ENCODE measurements around the gene CIDEA.

The CIDEA gene

GRCh38 chr18:12252061-12252460 is 2.1 kb upstream of the CIDEA start:
- H3K9ac ChIP-seq (ENCODE audit: low read length): no peak overlapping the region
- H2AFZ ChIP-seq (ENCODE audit: low read depth, low read length): no peak overlapping the region
- no peak overlapping the region for H3K4me3 ChIP-seq (ENCODE audit: low read length)
- no peak overlapping the region for H3K27ac ChIP-seq (ENCODE audit: low read length)
- no peak overlapping the region for H3K4me2 ChIP-seq (ENCODE audit: low read length)
- peaks cover 10% of the 10 kb centered on the region; the same call in 1 of the 2 replicates for H3K27me3 ChIP-seq (ENCODE audit: low read depth, low read length)
- no peaks in the 10 kb centered on the region for H3K79me2 ChIP-seq (ENCODE audit: low read length)
- H3K4me1 ChIP-seq (ENCODE audit: low read length): no peaks in the 10 kb centered on the region
- no peaks in the 10 kb centered on the region for H4K20me1 ChIP-seq (ENCODE audit: insufficient read depth, low read length)
- H3K36me3 ChIP-seq (replicated peaks; ENCODE audit: low read depth, low read length): no peaks in the 10 kb centered on the region
- H3K9me3 ChIP-seq (ENCODE audit: insufficient read depth, low read length): no peaks in the 10 kb centered on the region
- TF ChIP-seq CTCF (IDR thresholded peaks at IDR 0.05; ENCODE audit: low read depth, low read length) (no peak), EZH2phosphoT487 (IDR thresholded peaks at IDR 0.05; ENCODE audit: low read depth) (no peak)

- TF ChIP-seq EZH2phosphoT487 (IDR thresholded peaks at IDR 0.05; ENCODE audit: low read depth) (no peak), CTCF (IDR thresholded peaks at IDR 0.05; ENCODE audit: low read depth, low read length) (no peak)
- no peaks in the 10 kb centered on the region for H3K36me3 ChIP-seq (replicated peaks; ENCODE audit: low read depth, low read length)
- H3K27ac ChIP-seq (ENCODE audit: low read length): no peak overlapping the region
- H4K20me1 ChIP-seq (ENCODE audit: insufficient read depth, low read length): no peaks in the 10 kb centered on the region
- H3K4me3 ChIP-seq (ENCODE audit: low read length): no peak overlapping the region
- H3K27me3 ChIP-seq (ENCODE audit: low read depth, low read length): peaks cover 10% of the 10 kb centered on the region; the same call in 1 of the 2 replicates
- H3K9me3 ChIP-seq (ENCODE audit: insufficient read depth, low read length): no peaks in the 10 kb centered on the region
- no peak overlapping the region for H3K9ac ChIP-seq (ENCODE audit: low read length)
- no peaks in the 10 kb centered on the region for H3K4me1 ChIP-seq (ENCODE audit: low read length)
- no peak overlapping the region for H2AFZ ChIP-seq (ENCODE audit: low read depth, low read length)
- no peak overlapping the region for H3K4me2 ChIP-seq (ENCODE audit: low read length)
- H3K79me2 ChIP-seq (ENCODE audit: low read length): no peaks in the 10 kb centered on the region
These were observed 1.1 kb upstream of the CIDEA start for GRCh38 chr18:12253027-12253426.

DNA sequence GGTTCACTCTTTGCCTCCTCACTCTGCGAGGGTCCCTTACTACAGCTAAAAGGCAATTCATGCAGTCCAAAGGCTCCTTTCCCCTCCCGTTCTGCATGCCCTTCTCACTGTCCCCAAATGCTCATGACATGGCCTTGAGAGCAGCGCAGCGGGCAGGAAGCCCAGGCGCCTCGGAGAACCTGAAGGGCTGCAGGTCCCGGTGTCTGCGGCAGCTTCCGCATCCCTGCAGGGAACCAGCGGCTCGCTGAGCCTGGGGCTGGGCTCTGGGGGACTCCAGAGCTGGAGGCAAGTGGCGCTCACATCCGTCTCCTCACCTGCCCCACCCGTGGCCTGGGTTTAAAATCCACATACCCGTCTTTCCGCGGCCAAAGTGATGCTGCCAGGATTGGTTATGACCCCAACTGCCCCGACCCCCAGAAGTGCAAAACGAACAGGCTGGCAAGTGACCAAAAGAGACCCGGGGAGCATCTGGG is 462 bp upstream of the CIDEA start:
- H2AFZ ChIP-seq (ENCODE audit: low read depth, low read length): no peak overlapping the region
- no peak overlapping the region for H3K27ac ChIP-seq (ENCODE audit: low read length)
- peaks cover 8% of the 10 kb centered on the region; the same call in 1 of the 2 replicates for H3K27me3 ChIP-seq (ENCODE audit: low read depth, low read length)
- no peak overlapping the region for H3K9ac ChIP-seq (ENCODE audit: low read length)
- H3K79me2 ChIP-seq (ENCODE audit: low read length): no peaks in the 10 kb centered on the region
- no peaks in the 10 kb centered on the region for H4K20me1 ChIP-seq (ENCODE audit: insufficient read depth, low read length)
- H3K4me1 ChIP-seq (ENCODE audit: low read length): no peaks in the 10 kb centered on the region
- no peak overlapping the region for H3K4me2 ChIP-seq (ENCODE audit: low read length)
- no peaks in the 10 kb centered on the region for H3K9me3 ChIP-seq (ENCODE audit: insufficient read depth, low read length)
- no peaks in the 10 kb centered on the region for H3K36me3 ChIP-seq (replicated peaks; ENCODE audit: low read depth, low read length)
- H3K4me3 ChIP-seq (ENCODE audit: low read length): no peak overlapping the region
- no peak for TF ChIP-seq CTCF (IDR thresholded peaks at IDR 0.05; ENCODE audit: low read depth, low read length)
- TF ChIP-seq EZH2phosphoT487 (IDR thresholded peaks at IDR 0.05; ENCODE audit: low read depth): no peak

DNA sequence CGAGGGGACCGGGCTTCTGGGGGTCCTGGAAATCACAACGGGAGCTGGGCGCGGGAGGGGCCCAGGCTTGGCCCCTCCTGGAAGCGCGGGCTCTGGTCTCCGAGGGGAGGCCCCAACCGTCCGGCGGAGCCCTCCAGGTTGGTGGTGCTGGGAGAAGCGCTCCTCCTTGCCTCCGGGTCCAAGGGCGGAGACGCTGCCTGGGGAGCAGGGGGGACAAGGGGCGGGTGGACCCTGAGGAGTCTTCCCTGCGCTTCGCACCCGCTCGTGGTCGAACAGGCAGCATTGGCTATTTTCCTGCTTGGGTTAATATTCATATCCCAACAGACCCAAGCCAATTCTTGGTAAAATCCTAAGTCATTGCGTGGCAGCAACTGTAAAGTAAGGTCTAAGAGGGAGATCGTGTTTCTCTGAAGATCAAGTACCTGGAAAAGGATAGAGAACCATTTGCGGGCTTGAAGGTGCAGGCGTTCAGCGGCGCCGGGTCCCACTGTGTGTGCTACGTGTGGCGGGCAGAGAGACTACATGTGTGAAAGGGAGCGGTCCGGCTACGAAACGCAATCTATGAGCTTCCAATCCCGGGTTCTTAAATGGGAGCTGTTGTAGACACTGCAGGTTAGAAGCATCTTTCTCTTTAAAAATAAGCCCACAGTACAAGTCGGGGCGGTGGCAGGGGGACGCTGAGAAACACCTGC is 805 bp downstream of the CIDEA start:
- Histone ChIP-seq H3K4me3 (ENCODE audit: low read length) (no peak overlapping the region), H3K4me1 (ENCODE audit: low read length) (no peaks in the 10 kb centered on the region), H3K4me2 (ENCODE audit: low read length) (no peak overlapping the region), H3K36me3 (replicated peaks; ENCODE audit: low read depth, low read length) (no peaks in the 10 kb centered on the region), H2AFZ (ENCODE audit: low read depth, low read length) (no peak overlapping the region), H3K27me3 (ENCODE audit: low read depth, low read length) (no peaks in the 10 kb centered on the region), H4K20me1 (ENCODE audit: insufficient read depth, low read length) (no peaks in the 10 kb centered on the region), H3K79me2 (ENCODE audit: low read length) (no peaks in the 10 kb centered on the region), H3K27ac (ENCODE audit: low read length) (no peak overlapping the region), H3K9me3 (ENCODE audit: insufficient read depth, low read length) (no peaks in the 10 kb centered on the region), H3K9ac (ENCODE audit: low read length) (no peak overlapping the region)
- no peak for TF ChIP-seq CTCF (IDR thresholded peaks at IDR 0.05; ENCODE audit: low read depth, low read length)
- no peak for TF ChIP-seq EZH2phosphoT487 (IDR thresholded peaks at IDR 0.05; ENCODE audit: low read depth)

Measured in OCI-LY3 (cell line).